ENCODE measurements around the gene IL1R2. TPM values are rescaled to one million over a fixed set of nuclear protein-coding genes. Genes with fewer than 3 reads are reported as not detected.

Gene IL1R2
- total and polyA plus RNA-seq, 7 experiments from 2014 or later, result 0.40 to 2.7 (median 1.3) TPM; not detected in 4

DNA sequence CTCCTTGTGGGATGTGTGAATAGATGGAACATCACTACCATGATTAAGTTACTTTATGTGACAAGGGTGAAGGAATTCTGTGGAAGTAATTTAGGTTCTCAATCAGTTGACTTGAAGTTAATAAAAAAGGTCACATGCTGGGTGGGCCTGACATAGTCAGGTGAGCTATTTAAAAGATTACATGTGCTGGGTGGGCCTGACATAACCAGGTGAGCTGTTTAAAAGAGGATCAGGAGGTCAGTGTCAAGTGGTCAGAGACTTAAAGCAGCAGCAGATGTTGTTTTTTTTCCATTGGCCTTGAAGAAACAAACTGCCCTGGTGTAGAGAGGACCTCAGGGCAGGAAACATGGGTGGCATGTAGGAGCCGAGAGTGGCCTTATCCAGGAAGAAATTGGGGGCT lies 3.3 kb downstream of the IL1R2 start:
- Mint-ChIP-seq H3K27me3 (peaks cover 12 to 45% (median 16%) of the 10 kb centered on the region in 5 donors), H3K4me1 (peaks cover 0 to 9% (median 0%) of the 10 kb centered on the region in 7 donors), H3K4me3 (no peak overlapping the region), H3K27ac (no peak overlapping the region), H3K36me3 (no peaks in the 10 kb centered on the region), H3K9me3 (peaks cover 0 to 4% (median 0%) of the 10 kb centered on the region in 11 donors)
- Histone ChIP-seq H3K4me1 (ENCODE audit: control insufficient read depth in 2 of 2, insufficient read depth in 2 of 2, low read length in 2 of 2) (no peaks in the 10 kb centered on the region), H3K27me3 (ENCODE audit: control insufficient read depth in 2 of 2, insufficient read depth in 2 of 2, low read length in 2 of 2) (no peaks in the 10 kb centered on the region), H3K36me3 (ENCODE audit: control insufficient read depth in 2 of 3, insufficient read depth in 3 of 3, low read length in 3 of 3) (no peaks in the 10 kb centered on the region), H3K27ac (ENCODE audit: low read depth, low read length) (no peak overlapping the region), H3K9me3 (ENCODE audit: control insufficient read depth in 2 of 3, low read length in 3 of 3) (no peaks in the 10 kb centered on the region), H3K4me3 (ENCODE audit: low read length) (no peak overlapping the region)
- POLR2A ChIA-PET, result no interaction called here
- DNase-seq (no peak), ATAC-seq (no peak)
- CTCF ChIA-PET, result no interaction called here
- intact Hi-C loops (cut with micrococcal nuclease), result no loop called here

DNA sequence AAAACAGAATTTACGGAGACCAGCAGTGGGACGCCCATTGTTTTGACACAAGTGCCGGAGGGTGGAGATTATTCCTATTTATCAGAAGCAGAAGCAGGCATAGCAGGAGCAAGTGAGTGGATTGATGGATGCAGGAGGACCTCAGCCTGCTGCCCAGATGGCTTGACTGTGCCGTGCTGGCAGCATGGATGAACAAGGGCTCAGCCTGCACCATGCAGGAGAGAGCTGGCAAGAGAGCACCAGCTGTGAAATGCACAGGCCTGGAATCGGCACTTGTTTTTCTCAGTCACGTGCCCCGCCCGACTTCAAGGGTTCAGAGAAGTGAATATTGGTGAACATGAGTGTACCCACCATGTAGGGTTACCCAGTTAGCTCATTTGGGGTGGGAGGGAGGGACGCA lies 4.0 kb downstream of the IL1R2 start:
- Histone ChIP-seq H3K27ac (ENCODE audit: low read depth, low read length) (no peak overlapping the region), H3K4me3 (ENCODE audit: low read length) (no peak overlapping the region), H3K9me3 (ENCODE audit: control insufficient read depth in 2 of 3, low read length in 3 of 3) (no peaks in the 10 kb centered on the region), H3K27me3 (ENCODE audit: control insufficient read depth in 2 of 2, insufficient read depth in 2 of 2, low read length in 2 of 2) (no peaks in the 10 kb centered on the region), H3K4me1 (ENCODE audit: control insufficient read depth in 2 of 2, insufficient read depth in 2 of 2, low read length in 2 of 2) (no peaks in the 10 kb centered on the region), H3K36me3 (ENCODE audit: control insufficient read depth in 2 of 3, insufficient read depth in 3 of 3, low read length in 3 of 3) (no peaks in the 10 kb centered on the region)
- ChIA-PET CTCF (no interaction called here), POLR2A (no interaction called here)
- H3K27me3 Mint-ChIP-seq, result peaks cover 12 to 40% (median 16%) of the 10 kb centered on the region in 5 donors
- peaks cover 0 to 4% (median 0%) of the 10 kb centered on the region in 11 donors for H3K9me3 Mint-ChIP-seq
- no peak overlapping the region for H3K4me3 Mint-ChIP-seq
- H3K36me3 Mint-ChIP-seq, result no peaks in the 10 kb centered on the region
- H3K4me1 Mint-ChIP-seq, result peaks cover 0 to 9% (median 0%) of the 10 kb centered on the region in 7 donors
- no peak overlapping the region for H3K27ac Mint-ChIP-seq
- ATAC-seq, result no peak
- DNase-seq, result no peak
- intact Hi-C loops (cut with micrococcal nuclease), result no loop called here

DNA sequence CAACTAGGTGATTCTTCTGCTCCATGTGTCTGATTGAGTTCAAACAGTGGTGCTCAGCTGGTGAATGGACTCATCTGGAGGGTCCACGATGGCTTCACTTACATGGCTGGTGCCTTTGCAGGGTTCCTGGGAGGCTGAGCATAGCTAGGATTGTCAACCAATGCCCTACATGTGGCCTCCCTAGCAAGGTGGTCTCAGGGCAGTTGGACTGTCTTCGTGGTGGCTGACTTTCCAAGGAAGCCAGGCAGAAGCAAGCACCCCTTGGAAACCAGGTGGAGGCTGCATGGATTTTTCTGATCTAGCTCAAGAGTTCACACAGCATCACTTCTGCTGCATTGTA lies 6.8 kb downstream of the IL1R2 start:
- no peak overlapping the region for H3K4me3 Mint-ChIP-seq
- no peak overlapping the region for H3K27ac Mint-ChIP-seq
- H3K4me1 ChIP-seq (ENCODE audit: control insufficient read depth in 2 of 2, insufficient read depth in 2 of 2, low read length in 2 of 2), result no peaks in the 10 kb centered on the region
- no peaks in the 10 kb centered on the region for H3K9me3 Mint-ChIP-seq
- POLR2A ChIA-PET, result no interaction called here
- H3K27me3 Mint-ChIP-seq, result peaks cover 0 to 19% (median 3%) of the 10 kb centered on the region in 5 donors
- intact Hi-C loops (cut with micrococcal nuclease), result no loop called here
- ATAC-seq (no peak), DNase-seq (no peak)
- no peaks in the 10 kb centered on the region for H3K36me3 ChIP-seq (ENCODE audit: control insufficient read depth in 2 of 3, insufficient read depth in 3 of 3, low read length in 3 of 3)
- CTCF ChIA-PET, result interaction anchor here (1.3 kb wide), 1 partner anchor 10 kb away, joined by 3 read pairs; no protein-coding TSS in a partner anchor
- H3K4me3 ChIP-seq (ENCODE audit: low read length), result no peak overlapping the region
- H3K27me3 ChIP-seq (ENCODE audit: control insufficient read depth in 2 of 2, insufficient read depth in 2 of 2, low read length in 2 of 2), result no peaks in the 10 kb centered on the region
- H3K27ac ChIP-seq (ENCODE audit: low read depth, low read length), result no peak overlapping the region
- H3K36me3 Mint-ChIP-seq, result no peaks in the 10 kb centered on the region
- H3K4me1 Mint-ChIP-seq, result peaks cover 0 to 6% (median 0%) of the 10 kb centered on the region in 7 donors
- no peaks in the 10 kb centered on the region for H3K9me3 ChIP-seq (ENCODE audit: control insufficient read depth in 2 of 3, low read length in 3 of 3)

DNA sequence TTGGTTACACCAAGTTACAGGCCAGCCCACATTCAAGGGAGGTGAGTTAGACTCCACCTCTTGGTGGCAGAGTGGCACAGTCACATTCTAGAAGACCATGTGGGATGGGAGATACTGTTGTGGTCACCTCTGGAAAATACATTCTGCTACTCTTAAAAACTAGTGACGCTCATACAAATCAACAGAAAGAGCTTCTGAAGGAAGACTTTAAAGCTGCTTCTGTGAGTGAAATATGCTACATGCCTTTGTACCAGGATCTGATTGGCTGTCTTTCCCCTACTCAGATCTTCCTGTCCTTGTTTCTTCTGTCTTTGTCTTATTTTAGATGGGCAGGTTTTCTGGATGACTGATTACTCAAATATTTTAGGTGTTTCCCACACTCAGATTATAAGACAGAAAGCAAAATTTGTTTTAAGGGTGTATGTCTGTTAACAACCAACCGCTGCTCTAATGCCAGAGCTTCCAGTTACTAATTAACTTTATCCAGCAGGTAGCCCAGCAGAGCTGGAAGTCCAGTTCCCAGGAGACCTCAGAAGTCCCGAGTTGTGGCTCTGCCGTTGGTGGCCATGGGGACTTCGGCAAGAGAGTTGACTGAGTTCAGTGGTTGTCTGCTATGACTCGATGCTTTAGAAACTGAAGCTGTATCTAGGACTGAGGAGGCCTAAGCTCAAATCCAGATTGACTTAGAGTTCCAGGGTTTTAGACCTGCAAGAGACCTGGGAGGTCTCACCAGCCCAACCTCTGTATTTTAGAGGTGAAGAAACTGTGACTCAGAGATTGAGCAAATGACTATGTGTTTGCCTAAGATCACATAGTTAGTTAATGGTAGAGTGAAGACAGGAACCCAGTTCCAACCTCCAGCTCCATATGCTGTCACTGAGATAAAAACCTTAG lies 7.4 kb downstream of the IL1R2 start:
- no peak overlapping the region for H3K27ac ChIP-seq (ENCODE audit: low read depth, low read length)

DNA sequence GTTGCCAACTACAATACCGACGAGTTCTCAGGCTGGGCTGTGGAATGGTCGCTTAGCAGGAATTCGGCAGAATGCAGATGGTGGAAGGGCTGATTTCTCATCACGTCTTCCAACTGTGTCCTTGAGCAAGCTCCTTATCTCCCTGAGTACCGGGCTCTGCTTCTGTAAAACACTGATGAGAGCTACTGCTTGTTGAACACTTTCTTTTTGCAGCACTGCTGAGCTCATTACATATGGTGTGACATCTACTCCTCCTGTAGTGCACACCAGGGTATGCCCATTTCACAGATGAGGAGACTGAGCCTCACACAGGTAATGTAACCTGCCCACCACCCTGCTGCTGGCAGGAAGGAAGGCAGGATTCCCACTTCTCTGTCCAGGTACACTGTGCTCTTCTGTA lies 8.3 kb downstream of the IL1R2 start:
- H3K36me3 ChIP-seq (ENCODE audit: control insufficient read depth in 2 of 3, insufficient read depth in 3 of 3, low read length in 3 of 3), result no peaks in the 10 kb centered on the region
- peaks cover 0 to 7% of the 10 kb centered on the region in 2 donors for H3K4me1 ChIP-seq (ENCODE audit: control insufficient read depth in 2 of 2, insufficient read depth in 2 of 2, low read length in 2 of 2)
- Mint-ChIP-seq H3K27ac (no peak overlapping the region), H3K9me3 (no peaks in the 10 kb centered on the region), H3K36me3 (no peaks in the 10 kb centered on the region), H3K4me1 (peaks cover 0 to 6% (median 0%) of the 10 kb centered on the region in 7 donors), H3K27me3 (peaks cover 0 to 11% (median 0%) of the 10 kb centered on the region in 5 donors), H3K4me3 (no peak overlapping the region)
- CTCF ChIA-PET, result interaction anchor here (0.6 kb wide), 1 partner anchor 169 kb away, joined by 3 read pairs; no protein-coding TSS in a partner anchor
- DNase-seq (no peak), ATAC-seq (no peak)
- no peaks in the 10 kb centered on the region for H3K27me3 ChIP-seq (ENCODE audit: control insufficient read depth in 2 of 2, insufficient read depth in 2 of 2, low read length in 2 of 2)
- intact Hi-C loops (cut with micrococcal nuclease), result loop anchor here in 1 of 2 donors (10.0 kb wide), 1 partner anchor 115 kb away; no protein-coding TSS in a partner anchor
- POLR2A ChIA-PET, result no interaction called here
- H3K9me3 ChIP-seq (ENCODE audit: control insufficient read depth in 2 of 3, low read length in 3 of 3), result no peaks in the 10 kb centered on the region
- H3K27ac ChIP-seq (ENCODE audit: low read depth, low read length), result no peak overlapping the region
- no peak overlapping the region for H3K4me3 ChIP-seq (ENCODE audit: low read length)

More for the DNA sequence above, 7.4 kb downstream of the IL1R2 start:
- no peaks in the 10 kb centered on the region for H3K9me3 Mint-ChIP-seq
- intact Hi-C loops (cut with micrococcal nuclease), result no loop called here
- Histone ChIP-seq H3K4me1 (ENCODE audit: control insufficient read depth in 2 of 2, insufficient read depth in 2 of 2, low read length in 2 of 2) (no peaks in the 10 kb centered on the region), H3K36me3 (ENCODE audit: control insufficient read depth in 2 of 3, insufficient read depth in 3 of 3, low read length in 3 of 3) (no peaks in the 10 kb centered on the region), H3K9me3 (ENCODE audit: control insufficient read depth in 2 of 3, low read length in 3 of 3) (no peaks in the 10 kb centered on the region), H3K4me3 (ENCODE audit: low read length) (no peak overlapping the region), H3K27me3 (ENCODE audit: control insufficient read depth in 2 of 2, insufficient read depth in 2 of 2, low read length in 2 of 2) (no peaks in the 10 kb centered on the region)
- no peak overlapping the region for H3K4me3 Mint-ChIP-seq
- no peaks in the 10 kb centered on the region for H3K36me3 Mint-ChIP-seq
- ChIA-PET CTCF (interaction anchor here (1.3 kb wide), 1 partner anchor 9 kb away, joined by 3 read pairs; no protein-coding TSS in a partner anchor), POLR2A (no interaction called here)
- ATAC-seq, result no peak
- peaks cover 0 to 17% (median 0%) of the 10 kb centered on the region in 5 donors for H3K27me3 Mint-ChIP-seq
- no peak overlapping the region for H3K27ac Mint-ChIP-seq
- peaks cover 0 to 6% (median 0%) of the 10 kb centered on the region in 7 donors for H3K4me1 Mint-ChIP-seq
- no peak for DNase-seq

DNA sequence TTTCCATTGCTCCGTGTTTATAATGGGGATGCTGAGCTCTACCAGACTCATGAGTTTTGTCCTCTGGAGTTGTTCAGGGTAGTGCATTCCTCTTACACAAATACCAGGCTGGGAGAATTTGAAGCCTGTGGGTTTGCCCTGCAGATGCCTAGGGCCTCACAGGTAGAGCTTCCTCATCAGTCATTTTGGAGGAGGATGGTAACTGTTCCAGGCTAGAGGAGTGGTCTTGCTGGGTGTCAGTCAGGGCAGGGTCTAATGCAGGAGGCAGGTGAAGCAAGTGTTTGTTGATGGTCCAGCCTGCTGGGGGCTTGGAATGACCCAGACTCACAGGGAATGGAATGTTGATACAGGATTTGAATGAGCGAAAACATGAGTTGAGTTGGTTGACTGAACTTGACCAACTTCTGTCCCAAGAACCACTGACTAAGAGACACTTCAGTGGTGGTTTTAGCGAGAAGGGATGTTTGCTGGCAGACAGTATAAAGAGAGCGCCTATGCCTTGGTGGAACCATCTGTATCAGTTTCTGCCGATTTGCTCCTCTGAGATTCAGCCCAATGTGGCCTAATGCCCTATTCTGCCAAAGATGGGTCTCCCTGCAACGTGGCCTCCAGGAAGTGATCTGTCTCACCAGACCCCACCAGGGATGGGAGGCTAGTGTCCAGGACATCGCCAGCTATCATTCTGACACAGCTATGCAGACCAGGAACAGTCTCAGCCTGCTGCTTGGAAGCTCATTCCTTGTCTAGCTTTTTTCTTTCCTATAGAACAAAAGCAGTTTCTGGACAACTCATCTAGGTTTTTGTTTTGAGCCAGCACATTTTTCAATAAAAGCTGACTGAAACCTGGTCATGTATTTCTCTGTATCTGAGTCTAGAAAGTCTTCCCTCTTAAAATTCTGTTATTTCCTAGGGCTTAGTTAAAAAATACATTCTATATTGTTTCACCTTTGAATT lies 9.3 kb downstream of the IL1R2 start:
- CTCF ChIA-PET, result no interaction called here
- no peak overlapping the region for H3K27ac Mint-ChIP-seq
- H3K36me3 Mint-ChIP-seq, result no peaks in the 10 kb centered on the region
- Histone ChIP-seq H3K4me1 (ENCODE audit: control insufficient read depth in 2 of 2, insufficient read depth in 2 of 2, low read length in 2 of 2) (peaks cover 0 to 12% of the 10 kb centered on the region in 2 donors), H3K36me3 (ENCODE audit: control insufficient read depth in 2 of 3, insufficient read depth in 3 of 3, low read length in 3 of 3) (no peaks in the 10 kb centered on the region), H3K27me3 (ENCODE audit: control insufficient read depth in 2 of 2, insufficient read depth in 2 of 2, low read length in 2 of 2) (no peaks in the 10 kb centered on the region), H3K4me3 (ENCODE audit: low read length) (no peak overlapping the region), H3K9me3 (ENCODE audit: control insufficient read depth in 2 of 3, low read length in 3 of 3) (no peaks in the 10 kb centered on the region), H3K27ac (ENCODE audit: low read depth, low read length) (no peak overlapping the region)
- no peaks in the 10 kb centered on the region for H3K9me3 Mint-ChIP-seq
- peaks cover 0 to 12% (median 0%) of the 10 kb centered on the region in 5 donors for H3K27me3 Mint-ChIP-seq
- ATAC-seq, result no peak
- intact Hi-C loops (cut with micrococcal nuclease), result loop anchor here in 1 of 2 donors (10.0 kb wide), 1 partner anchor 116 kb away; no protein-coding TSS in a partner anchor
- peaks cover 0 to 9% (median 0%) of the 10 kb centered on the region in 7 donors for H3K4me1 Mint-ChIP-seq
- H3K4me3 Mint-ChIP-seq, result no peak overlapping the region
- no peak for DNase-seq
- POLR2A ChIA-PET, result no interaction called here
